GM23338 (cell line): Measurements from ENCODE around the gene FMO3. TPM values are rescaled to one million over a fixed set of nuclear protein-coding genes. Genes with fewer than 3 reads are reported as not detected.

Experiments used
- ATAC-seq: fragments of 200-7000 bp; cut with Tn5 transposase; 3 replicates; pipeline ENCODE4 v1.9.1; 2020
- DNase-seq: peaks from one replicate; pipeline ENCODE4 v3.0.0-alpha.2; 2015; ENCODE audit warnings: low spot score
- H2AFZ ChIP-seq: fragments of 200-600 bp; sonication (generic); 2 replicates; pipeline ENCODE4 v1.8.0; 2016; ENCODE audit warnings: antibody characterized with exemption, mild to moderate bottlenecking, moderate library complexity
- H3F3A ChIP-seq: fragments of 200-600 bp; sonication (generic); replicated peaks from 2 replicates; pipeline ENCODE4 v1.8.0; 2017; ENCODE audit warnings: antibody characterized with exemption, mixed run types, low read depth
- H3K27ac ChIP-seq: fragments of 200-600 bp; sonication (generic); 2 replicates; pipeline ENCODE4 v1.6.1; 2016; ENCODE audit warnings: low read depth
- H3K27me3 ChIP-seq: fragments of 200-600 bp; sonication (generic); 2 replicates; pipeline ENCODE4 v1.8.0; 2016; ENCODE audit warnings: mild to moderate bottlenecking, mixed run types, moderate library complexity; ENCODE audit not compliant: insufficient read depth
- H3K36me3 ChIP-seq: fragments of 200-600 bp; sonication (generic); 2 replicates; pipeline ENCODE4 v1.8.0; 2016; ENCODE audit warnings: mild to moderate bottlenecking; ENCODE audit not compliant: insufficient read depth
- H3K4me1 ChIP-seq: fragments of 200-600 bp; sonication (generic); 2 replicates; pipeline ENCODE4 v1.8.0; 2016; ENCODE audit warnings: mild to moderate bottlenecking, moderate library complexity; ENCODE audit not compliant: insufficient read depth
- H3K4me2 ChIP-seq: fragments of 200-600 bp; sonication (generic); 2 replicates; pipeline ENCODE4 v1.7.1; 2017; ENCODE audit warnings: mixed run types
- H3K4me3 ChIP-seq: fragments of 200-600 bp; sonication (generic); 2 replicates; pipeline ENCODE4 v1.6.1; 2016; ENCODE audit warnings: mixed run types
- H3K79me2 ChIP-seq: fragments of 200-600 bp; sonication (generic); replicated peaks from 2 replicates; pipeline ENCODE4 v1.8.0; 2017; ENCODE audit warnings: mild to moderate bottlenecking; ENCODE audit not compliant: insufficient read depth
- H3K9me2 ChIP-seq: fragments of 200-600 bp; sonication (generic); 2 replicates; pipeline ENCODE4 v1.8.0; 2017; ENCODE audit not compliant: insufficient read depth
- H4K20me1 ChIP-seq: fragments of 200-600 bp; sonication (generic); replicated peaks from 2 replicates; pipeline ENCODE4 v1.8.0; 2017; ENCODE audit warnings: mild to moderate bottlenecking; ENCODE audit not compliant: insufficient read depth
- H3K27ac Mint-ChIP-seq: 2 replicates; pipeline ENCODE4 v1.8.0; 2020; ENCODE audit warnings: inconsistent platforms, mild to moderate bottlenecking, moderate library complexity, mixed read lengths
- H3K27me3 Mint-ChIP-seq: 3 replicates; pipeline ENCODE4 v1.8.0; 2022; ENCODE audit warnings: low read depth, mild to moderate bottlenecking, moderate library complexity, mixed read lengths, inconsistent platforms; ENCODE audit not compliant: insufficient read depth, poor library complexity
- H3K36me3 Mint-ChIP-seq: 3 replicates; pipeline ENCODE4 v1.8.0; 2021; ENCODE audit warnings: low read depth, mild to moderate bottlenecking, inconsistent platforms, moderate library complexity, mixed read lengths
- H3K4me1 Mint-ChIP-seq: 3 replicates; pipeline ENCODE4 v1.8.0; 2020; ENCODE audit warnings: mild to moderate bottlenecking, inconsistent platforms, mixed read lengths
- H3K4me3 Mint-ChIP-seq: 3 replicates; pipeline ENCODE4 v1.8.0; 2021; ENCODE audit warnings: moderate library complexity, mild to moderate bottlenecking, inconsistent platforms, mixed read lengths
- H3K9me3 Mint-ChIP-seq: 3 replicates; pipeline ENCODE4 v1.8.0; 2020; ENCODE audit warnings: moderate library complexity, mild to moderate bottlenecking, inconsistent platforms, mixed read lengths
- CREB1 ChIP-seq: fragments of 250-450 bp; sonication (Bioruptor Pico); IDR thresholded peaks from 2 replicates; pipeline ENCODE4 v1.5.0; 2020; ENCODE audit warnings: low read depth, mild to moderate bottlenecking, moderate library complexity
- EZH2 ChIP-seq: fragments of 200-600 bp; sonication (generic); IDR thresholded peaks from one replicate; pipeline ENCODE4 v1.8.0; 2017; ENCODE audit warnings: antibody characterized with exemption, mild to moderate bottlenecking, low read depth; ENCODE audit not compliant: unreplicated experiment
- EZH2phosphoT487 ChIP-seq: fragments of 200-600 bp; sonication (generic); IDR thresholded peaks from one replicate; pipeline ENCODE4 v1.8.1; 2018; ENCODE audit warnings: antibody characterized with exemption; ENCODE audit not compliant: unreplicated experiment
- JUNB ChIP-seq: IDR thresholded peaks from one replicate; pipeline ENCODE4 v1.6.1; 2016; ENCODE audit warnings: antibody characterized with exemption; ENCODE audit not compliant: unreplicated experiment
- NANOG ChIP-seq: IDR thresholded peaks from 2 replicates; pipeline ENCODE4 v1.6.1; 2016; ENCODE audit warnings: antibody characterized with exemption, borderline replicate concordance
- POLR2AphosphoS5 ChIP-seq: IDR thresholded peaks from 2 replicates; pipeline ENCODE4 v1.6.1; 2016; ENCODE audit warnings: antibody characterized with exemption, low read depth
- STAT1 ChIP-seq: IDR thresholded peaks from one replicate; pipeline ENCODE4 v1.6.1; 2016; ENCODE audit warnings: antibody characterized with exemption; ENCODE audit not compliant: unreplicated experiment
- ZNF114 ChIP-seq: fragments of 250-450 bp; sonication (Bioruptor Pico); IDR thresholded peaks from 2 replicates; pipeline ENCODE4 v1.5.0; 2020; ENCODE audit warnings: mild to moderate bottlenecking, moderate library complexity
- ZNF331 ChIP-seq: fragments of 250-450 bp; sonication (Bioruptor Pico); IDR thresholded peaks from 2 replicates; pipeline ENCODE4 v1.5.0; 2020; ENCODE audit warnings: low read depth, mild to moderate bottlenecking, moderate library complexity
- polyA plus RNA-seq: library from polyadenylated mRNA; unstranded; fragments of >200 nt; fragmentation: Nextera tagmentation; extraction: Ambion mirVana; gene quantifications from 2 replicates; pipeline ENCODE4 v1.2.1, GENCODE V29; 2016
- total RNA-seq: library from RNA; depleted of rRNA; stranded (reverse); fragments of >200 nt; shearing (Covaris generic); gene quantifications from 2 replicates; pipeline ENCODE4 v1.2.3, GENCODE V29; 2014
- TF ChIP-seq, protein P1 (sequence below): fragments of 250-450 bp; sonication (Bioruptor Pico); IDR thresholded peaks from 2 replicates; pipeline ENCODE4 v1.5.0; 2020; ENCODE audit warnings: mild to moderate bottlenecking, moderate library complexity
- TF ChIP-seq, protein P2 (sequence below): IDR thresholded peaks from 2 replicates; pipeline ENCODE4 v1.6.1; 2016; ENCODE audit warnings: antibody characterized with exemption
- TF ChIP-seq, protein P3 (sequence below), 2 experiments: fragments of 200-600 bp in 1 of 2; sonication (generic) in 1 of 2; conservative IDR thresholded peaks; 2 replicates each; pipeline versions ENCODE4 v1.5.1 to v1.6.1; 2016 to 2017; ENCODE audit warnings: antibody characterized with exemption in 2 of 2, low read depth in 2 of 2, mild to moderate bottlenecking in 2 of 2, moderate library complexity in 1 of 2

FMO3 gene
- total and polyA plus RNA-seq, 2 experiments from 2014 or later: 0.26 TPM; not detected in 1

DNA sequence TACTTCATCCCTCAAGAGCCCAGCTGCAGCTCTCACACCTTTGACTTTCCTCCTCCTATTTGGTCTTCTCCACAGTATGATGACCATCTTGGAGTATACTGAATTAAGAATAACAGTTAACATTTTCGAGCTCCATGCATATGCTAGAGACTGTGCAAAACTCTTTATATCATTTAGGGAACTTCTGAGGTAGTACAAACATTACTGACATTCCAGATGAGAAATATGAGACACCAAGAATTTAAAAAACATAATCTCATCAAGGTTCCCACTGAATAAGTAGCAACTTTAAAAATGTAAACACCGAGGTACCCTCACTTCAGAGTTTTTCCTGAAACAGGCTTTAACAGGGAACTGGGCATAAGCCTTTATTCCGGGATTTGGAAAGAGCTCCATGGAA, 22.7 kb downstream of the FMO3 start (continued):
- TF ChIP-seq, protein P1, sequence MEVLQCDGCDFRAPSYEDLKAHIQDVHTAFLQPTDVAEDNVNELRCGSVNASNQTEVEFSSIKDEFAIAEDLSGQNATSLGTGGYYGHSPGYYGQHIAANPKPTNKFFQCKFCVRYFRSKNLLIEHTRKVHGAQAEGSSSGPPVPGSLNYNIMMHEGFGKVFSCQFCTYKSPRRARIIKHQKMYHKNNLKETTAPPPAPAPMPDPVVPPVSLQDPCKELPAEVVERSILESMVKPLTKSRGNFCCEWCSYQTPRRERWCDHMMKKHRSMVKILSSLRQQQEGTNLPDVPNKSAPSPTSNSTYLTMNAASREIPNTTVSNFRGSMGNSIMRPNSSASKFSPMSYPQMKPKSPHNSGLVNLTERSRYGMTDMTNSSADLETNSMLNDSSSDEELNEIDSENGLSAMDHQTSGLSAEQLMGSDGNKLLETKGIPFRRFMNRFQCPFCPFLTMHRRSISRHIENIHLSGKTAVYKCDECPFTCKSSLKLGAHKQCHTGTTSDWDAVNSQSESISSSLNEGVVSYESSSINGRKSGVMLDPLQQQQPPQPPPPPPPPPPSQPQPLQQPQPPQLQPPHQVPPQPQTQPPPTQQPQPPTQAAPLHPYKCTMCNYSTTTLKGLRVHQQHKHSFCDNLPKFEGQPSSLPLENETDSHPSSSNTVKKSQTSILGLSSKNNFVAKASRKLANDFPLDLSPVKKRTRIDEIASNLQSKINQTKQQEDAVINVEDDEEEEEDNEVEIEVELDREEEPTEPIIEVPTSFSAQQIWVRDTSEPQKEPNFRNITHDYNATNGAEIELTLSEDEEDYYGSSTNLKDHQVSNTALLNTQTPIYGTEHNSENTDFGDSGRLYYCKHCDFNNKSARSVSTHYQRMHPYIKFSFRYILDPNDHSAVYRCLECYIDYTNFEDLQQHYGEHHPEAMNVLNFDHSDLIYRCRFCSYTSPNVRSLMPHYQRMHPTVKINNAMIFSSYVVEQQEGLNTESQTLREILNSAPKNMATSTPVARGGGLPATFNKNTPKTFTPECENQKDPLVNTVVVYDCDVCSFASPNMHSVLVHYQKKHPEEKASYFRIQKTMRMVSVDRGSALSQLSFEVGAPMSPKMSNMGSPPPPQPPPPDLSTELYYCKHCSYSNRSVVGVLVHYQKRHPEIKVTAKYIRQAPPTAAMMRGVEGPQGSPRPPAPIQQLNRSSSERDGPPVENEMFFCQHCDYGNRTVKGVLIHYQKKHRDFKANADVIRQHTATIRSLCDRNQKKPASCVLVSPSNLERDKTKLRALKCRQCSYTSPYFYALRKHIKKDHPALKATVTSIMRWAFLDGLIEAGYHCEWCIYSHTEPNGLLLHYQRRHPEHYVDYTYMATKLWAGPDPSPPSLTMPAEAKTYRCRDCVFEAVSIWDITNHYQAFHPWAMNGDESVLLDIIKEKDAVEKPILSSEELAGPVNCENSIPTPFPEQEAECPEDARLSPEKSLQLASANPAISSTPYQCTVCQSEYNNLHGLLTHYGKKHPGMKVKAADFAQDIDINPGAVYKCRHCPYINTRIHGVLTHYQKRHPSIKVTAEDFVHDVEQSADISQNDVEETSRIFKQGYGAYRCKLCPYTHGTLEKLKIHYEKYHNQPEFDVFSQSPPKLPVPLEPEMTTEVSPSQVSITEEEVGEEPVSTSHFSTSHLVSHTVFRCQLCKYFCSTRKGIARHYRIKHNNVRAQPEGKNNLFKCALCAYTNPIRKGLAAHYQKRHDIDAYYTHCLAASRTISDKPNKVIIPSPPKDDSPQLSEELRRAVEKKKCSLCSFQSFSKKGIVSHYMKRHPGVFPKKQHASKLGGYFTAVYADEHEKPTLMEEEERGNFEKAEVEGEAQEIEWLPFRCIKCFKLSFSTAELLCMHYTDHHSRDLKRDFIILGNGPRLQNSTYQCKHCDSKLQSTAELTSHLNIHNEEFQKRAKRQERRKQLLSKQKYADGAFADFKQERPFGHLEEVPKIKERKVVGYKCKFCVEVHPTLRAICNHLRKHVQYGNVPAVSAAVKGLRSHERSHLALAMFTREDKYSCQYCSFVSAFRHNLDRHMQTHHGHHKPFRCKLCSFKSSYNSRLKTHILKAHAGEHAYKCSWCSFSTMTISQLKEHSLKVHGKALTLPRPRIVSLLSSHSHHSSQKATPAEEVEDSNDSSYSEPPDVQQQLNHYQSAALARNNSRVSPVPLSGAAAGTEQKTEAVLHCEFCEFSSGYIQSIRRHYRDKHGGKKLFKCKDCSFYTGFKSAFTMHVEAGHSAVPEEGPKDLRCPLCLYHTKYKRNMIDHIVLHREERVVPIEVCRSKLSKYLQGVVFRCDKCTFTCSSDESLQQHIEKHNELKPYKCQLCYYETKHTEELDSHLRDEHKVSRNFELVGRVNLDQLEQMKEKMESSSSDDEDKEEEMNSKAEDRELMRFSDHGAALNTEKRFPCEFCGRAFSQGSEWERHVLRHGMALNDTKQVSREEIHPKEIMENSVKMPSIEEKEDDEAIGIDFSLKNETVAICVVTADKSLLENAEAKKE (CRISPR knock-in tag): no peak
- TF ChIP-seq ZNF114 (CRISPR knock-in tag) (no peak), POLR2AphosphoS5 (no peak), STAT1 (no peak), EZH2phosphoT487 (no peak), ZNF331 (CRISPR knock-in tag) (no peak), CREB1 (CRISPR knock-in tag) (no peak), JUNB (no peak)
- TF ChIP-seq, protein P2, sequence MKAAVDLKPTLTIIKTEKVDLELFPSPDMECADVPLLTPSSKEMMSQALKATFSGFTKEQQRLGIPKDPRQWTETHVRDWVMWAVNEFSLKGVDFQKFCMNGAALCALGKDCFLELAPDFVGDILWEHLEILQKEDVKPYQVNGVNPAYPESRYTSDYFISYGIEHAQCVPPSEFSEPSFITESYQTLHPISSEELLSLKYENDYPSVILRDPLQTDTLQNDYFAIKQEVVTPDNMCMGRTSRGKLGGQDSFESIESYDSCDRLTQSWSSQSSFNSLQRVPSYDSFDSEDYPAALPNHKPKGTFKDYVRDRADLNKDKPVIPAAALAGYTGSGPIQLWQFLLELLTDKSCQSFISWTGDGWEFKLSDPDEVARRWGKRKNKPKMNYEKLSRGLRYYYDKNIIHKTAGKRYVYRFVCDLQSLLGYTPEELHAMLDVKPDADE: no peak

DNA sequence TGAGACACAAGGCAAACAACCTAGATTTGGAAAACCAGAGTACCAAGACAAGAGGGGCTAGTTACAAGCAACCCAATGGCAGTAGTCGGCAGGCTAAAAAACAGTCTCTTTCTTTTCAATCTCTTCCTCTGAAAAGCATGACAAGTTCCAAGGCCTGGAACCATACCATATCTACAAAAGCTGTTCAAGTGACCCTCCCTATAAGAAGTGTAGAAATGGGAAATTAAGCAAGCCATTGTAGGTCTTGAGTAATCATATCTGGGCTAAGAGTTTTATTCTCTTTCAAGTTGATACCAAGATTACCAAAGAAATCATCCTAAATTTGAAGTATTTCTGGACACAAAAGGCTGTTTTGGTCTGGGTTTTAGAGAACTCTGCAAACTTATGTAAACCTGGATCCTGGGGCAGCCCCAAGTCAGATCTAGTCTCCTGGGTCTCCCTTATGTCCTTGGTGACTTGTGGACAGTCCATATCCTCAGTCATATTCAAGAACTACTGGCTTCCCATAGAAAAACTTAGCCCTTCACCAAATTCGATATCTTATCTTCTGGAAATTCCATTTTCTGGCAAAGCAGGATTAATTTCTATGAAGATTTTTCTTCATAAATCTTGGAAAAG, 24.7 kb downstream of the FMO3 start:
- H2AFZ ChIP-seq: no peak overlapping the region
- H3K79me2 ChIP-seq: no peaks in the 10 kb centered on the region
- ATAC-seq: no peak
- H4K20me1 ChIP-seq: no peaks in the 10 kb centered on the region
- no peaks in the 10 kb centered on the region for H3K9me3 Mint-ChIP-seq
- no peaks in the 10 kb centered on the region for H3K36me3 Mint-ChIP-seq
- H3K4me3 ChIP-seq: no peak overlapping the region
- no peak overlapping the region for H3K27ac ChIP-seq
- no peak overlapping the region for H3K27ac Mint-ChIP-seq
- H3K4me3 Mint-ChIP-seq: no peak overlapping the region
- H3K27me3 Mint-ChIP-seq: no peaks in the 10 kb centered on the region
- no peaks in the 10 kb centered on the region for H3K27me3 ChIP-seq
- no peak overlapping the region for H3K4me2 ChIP-seq
- peaks cover 11% of the 10 kb centered on the region; the same call in 1 of the 2 replicates for H3K4me1 ChIP-seq
- no peaks in the 10 kb centered on the region for H3F3A ChIP-seq
- no peak for DNase-seq
- H3K36me3 ChIP-seq: no peaks in the 10 kb centered on the region
- peaks cover 16% of the 10 kb centered on the region for H3K9me2 ChIP-seq
- H3K4me1 Mint-ChIP-seq: peaks cover 12% of the 10 kb centered on the region
- TF ChIP-seq JUNB (no peak), EZH2 (no peak), STAT1 (no peak), CREB1 (CRISPR knock-in tag) (no peak), NANOG (no peak), ZNF331 (CRISPR knock-in tag) (no peak), POLR2AphosphoS5 (no peak), ZNF114 (CRISPR knock-in tag) (no peak)
- TF ChIP-seq, protein P3, sequence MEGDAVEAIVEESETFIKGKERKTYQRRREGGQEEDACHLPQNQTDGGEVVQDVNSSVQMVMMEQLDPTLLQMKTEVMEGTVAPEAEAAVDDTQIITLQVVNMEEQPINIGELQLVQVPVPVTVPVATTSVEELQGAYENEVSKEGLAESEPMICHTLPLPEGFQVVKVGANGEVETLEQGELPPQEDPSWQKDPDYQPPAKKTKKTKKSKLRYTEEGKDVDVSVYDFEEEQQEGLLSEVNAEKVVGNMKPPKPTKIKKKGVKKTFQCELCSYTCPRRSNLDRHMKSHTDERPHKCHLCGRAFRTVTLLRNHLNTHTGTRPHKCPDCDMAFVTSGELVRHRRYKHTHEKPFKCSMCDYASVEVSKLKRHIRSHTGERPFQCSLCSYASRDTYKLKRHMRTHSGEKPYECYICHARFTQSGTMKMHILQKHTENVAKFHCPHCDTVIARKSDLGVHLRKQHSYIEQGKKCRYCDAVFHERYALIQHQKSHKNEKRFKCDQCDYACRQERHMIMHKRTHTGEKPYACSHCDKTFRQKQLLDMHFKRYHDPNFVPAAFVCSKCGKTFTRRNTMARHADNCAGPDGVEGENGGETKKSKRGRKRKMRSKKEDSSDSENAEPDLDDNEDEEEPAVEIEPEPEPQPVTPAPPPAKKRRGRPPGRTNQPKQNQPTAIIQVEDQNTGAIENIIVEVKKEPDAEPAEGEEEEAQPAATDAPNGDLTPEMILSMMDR (conservative IDR thresholded peaks at IDR 0.05; ENCODE audit: low read depth in 2 of 2): no peak
- TF ChIP-seq, protein P2: no peak
